Choroid plexus epithelial cell (primary cell): Measurements from ENCODE around the gene PRSS50.

Source experiments
- DNase-seq: peaks from one replicate; pipeline ENCODE4 v3.0.0-alpha.2; 2010; ENCODE audit warnings: low read depth
- H3K4me3 ChIP-seq: 2 replicates; pipeline ENCODE4 v1.5.1; 2011; ENCODE audit warnings: low read depth, mild to moderate bottlenecking, control low read depth, low read length, moderate library complexity
- CTCF ChIP-seq: conservative IDR thresholded peaks from 2 replicates; pipeline ENCODE4 v1.5.1; 2011; ENCODE audit warnings: low read depth, mild to moderate bottlenecking, control low read depth, inconsistent platforms, low read length, moderate library complexity

The PRSS50 gene

DNA sequence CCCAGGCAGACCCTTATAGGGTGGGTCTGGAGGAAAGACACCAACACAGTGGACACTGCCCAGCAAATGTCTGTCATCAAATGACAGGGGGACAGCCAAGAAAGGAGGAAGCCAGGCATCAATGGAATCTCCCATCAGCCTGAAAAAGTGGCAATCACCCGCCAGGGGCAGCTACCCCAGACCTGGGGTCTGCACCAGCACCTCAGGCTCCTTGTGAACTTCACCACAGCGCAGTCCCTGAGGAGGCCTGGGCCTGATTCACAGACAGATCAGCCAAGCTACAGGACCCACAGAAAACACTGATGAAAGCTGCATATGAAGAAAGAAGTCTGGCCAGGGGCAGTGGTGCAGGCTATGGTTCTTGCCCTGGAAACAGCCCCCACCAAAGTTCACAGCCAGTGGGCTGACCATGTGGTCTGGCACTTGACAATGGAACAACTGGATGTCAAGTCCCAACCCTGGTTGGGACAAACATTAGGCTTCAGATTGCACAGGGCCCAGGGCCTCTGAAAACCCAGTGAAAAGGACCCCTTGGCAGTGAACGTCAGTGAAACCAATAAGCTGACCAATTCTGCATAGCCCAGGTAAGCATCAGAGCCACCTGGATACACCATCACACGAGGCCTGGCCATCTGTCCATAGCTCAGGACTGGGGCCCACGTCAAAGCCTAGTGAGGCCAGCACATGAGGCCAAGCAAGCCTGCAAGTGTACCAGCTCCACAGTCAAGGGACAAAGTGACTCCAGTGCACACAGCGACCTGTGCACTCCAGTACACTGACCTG, 53.3 kb downstream of the PRSS50 start:
- no peak overlapping the region for H3K4me3 ChIP-seq
- TF ChIP-seq CTCF = no peak
- DNase-seq = no peak

DNA sequence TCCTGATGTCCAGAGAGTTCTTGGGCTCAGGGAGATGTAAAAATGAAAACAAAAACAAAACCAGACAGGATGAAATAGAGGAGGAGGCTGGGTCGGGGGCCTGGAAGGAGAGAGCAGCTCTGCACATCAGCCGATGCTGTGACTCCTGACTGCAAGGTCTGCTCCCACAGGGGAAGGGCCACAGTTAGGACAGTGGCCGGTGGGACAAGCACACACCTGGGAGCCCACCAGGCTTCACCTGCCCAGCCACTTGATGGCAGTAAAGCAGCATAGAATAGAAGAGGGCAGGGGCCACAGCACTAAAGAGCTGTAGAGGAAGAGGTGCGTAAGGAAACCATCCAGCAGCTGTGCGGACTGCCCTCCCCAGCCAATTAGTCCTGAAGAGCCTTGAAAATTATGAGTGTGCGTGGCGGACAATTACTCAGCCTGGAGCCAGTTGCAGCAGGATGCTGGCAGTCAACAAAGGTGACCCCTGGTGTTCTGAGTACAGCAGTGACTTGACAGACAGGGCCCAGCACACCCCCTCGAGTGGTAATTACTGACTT, 54.0 kb downstream of the PRSS50 start:
- peak; percentile 14 for TF ChIP-seq CTCF
- DNase-seq = peak; percentile 12
- no peak overlapping the region for H3K4me3 ChIP-seq

DNA sequence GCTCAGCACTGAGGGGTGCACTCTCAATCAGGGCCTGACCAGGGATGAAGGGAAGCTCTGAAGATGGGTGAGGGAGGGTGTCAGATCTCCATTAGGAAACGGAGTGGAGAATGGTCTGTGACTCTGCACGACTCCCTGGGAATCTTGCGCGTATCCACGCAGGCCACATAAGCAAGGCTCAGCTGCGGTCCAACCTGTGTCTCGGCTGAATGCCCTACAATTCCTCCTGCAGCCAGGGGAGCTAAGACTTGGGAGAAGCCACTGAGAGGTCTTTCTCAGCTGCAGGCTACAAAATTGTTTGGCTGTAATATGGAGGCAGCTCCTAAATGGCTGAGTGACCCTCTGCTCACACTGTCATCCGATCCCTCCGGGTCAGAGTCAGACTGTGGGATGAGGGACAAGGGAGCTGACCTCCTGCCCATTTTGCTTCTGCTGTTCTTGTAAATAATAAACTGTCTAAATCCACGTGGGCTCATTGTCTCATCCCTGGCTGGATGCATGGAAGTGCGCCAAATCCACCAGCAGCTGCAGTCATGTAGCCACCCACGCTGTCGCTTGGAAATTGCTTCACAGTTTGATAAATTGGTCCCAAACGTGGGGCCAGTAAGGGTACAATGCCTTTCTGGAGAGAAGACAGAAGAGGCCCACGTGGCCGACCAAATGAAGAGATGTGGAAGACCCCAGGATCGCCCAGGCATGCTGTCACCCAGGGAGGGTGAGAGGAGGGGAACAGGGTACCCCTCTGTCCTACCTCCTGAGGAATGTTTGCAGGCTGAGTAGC, 54.7 kb downstream of the PRSS50 start:
- H3K4me3 ChIP-seq = no peak overlapping the region
- DNase-seq = peak; percentile 26
- TF ChIP-seq CTCF = no peak
